Measurements from ENCODE around the gene PARL. TPM values are rescaled to one million over a fixed set of nuclear protein-coding genes. Genes with fewer than 3 reads are reported as not detected.

Gene PARL
- total RNA-seq, 1 experiment from 2014 or later, result 69.7 TPM

DNA sequence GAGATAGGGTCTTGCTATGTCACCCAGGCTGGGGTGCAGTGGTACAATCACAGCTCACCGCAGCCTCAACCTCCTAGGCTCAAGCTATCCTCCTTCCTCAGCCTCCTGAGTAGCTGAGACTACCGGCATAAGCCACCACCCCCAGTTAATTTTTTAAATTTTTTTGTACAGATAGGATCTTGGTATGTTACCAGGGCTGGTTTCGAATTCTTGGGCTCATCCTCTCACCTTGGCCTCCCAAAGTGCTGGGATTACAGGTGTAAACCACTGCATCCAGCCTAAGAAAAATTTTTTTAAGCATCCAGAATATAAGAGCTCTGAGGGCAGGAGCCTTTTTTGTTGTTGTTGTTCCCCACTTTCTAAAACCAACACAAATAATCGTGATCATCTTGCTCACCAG, 44.9 kb downstream of the PARL start (continued):
- no peak for TF ChIP-seq ZBTB33 (IDR thresholded peaks at IDR 0.05; ENCODE audit: extremely low read depth, insufficient replicate concordance, low read length)
- TF ChIP-seq EGR1 (IDR thresholded peaks at IDR 0.05; ENCODE audit: low read depth), result no peak
- TF ChIP-seq EZH2phosphoT487 (IDR thresholded peaks at IDR 0.05; ENCODE audit: borderline replicate concordance), result no peak

DNA sequence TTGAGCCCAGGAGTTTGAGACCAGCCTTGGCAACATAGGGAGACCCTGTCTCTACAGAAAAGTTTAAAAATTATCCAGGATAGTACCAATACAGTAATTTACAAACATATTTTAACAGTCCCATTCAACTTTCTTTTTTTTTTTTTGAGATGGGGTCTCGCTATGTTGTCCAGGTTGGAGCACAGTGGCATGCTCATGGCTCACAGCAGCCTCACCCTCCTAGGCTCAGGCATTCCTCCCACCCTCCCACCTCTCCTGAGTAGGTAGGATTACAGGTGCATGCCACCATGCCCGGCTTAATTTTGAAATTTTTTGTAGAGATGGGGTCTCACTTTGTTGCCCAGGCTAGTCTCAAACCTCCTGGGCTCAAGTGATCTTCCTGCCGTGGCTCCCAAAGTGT, 46.8 kb downstream of the PARL start:
- Histone ChIP-seq H3K4me1 (ENCODE audit: control insufficient read depth in 1 of 2, insufficient read depth in 2 of 2, low read length in 2 of 2) (no peaks in the 10 kb centered on the region), H3K27me3 (ENCODE audit: insufficient read depth, low read length) (no peaks in the 10 kb centered on the region), H3K9me3 (ENCODE audit: control insufficient read depth in 1 of 2, insufficient read depth in 1 of 2, low read depth in 1 of 2, low read length in 2 of 2) (no peaks in the 10 kb centered on the region), H3K36me3 (ENCODE audit: control insufficient read depth in 1 of 2, insufficient read depth in 2 of 2, low read length in 2 of 2) (peaks cover 30 to 31% of the 10 kb centered on the region in 2 experiments; a peak in 3 of 4 replicates), H3K27ac (ENCODE audit: low read depth, low read length) (no peak overlapping the region), H3K9me2 (ENCODE audit: insufficient read depth) (no peaks in the 10 kb centered on the region), H3K79me2 (ENCODE audit: insufficient read depth, low read length) (no peaks in the 10 kb centered on the region), H3K9ac (ENCODE audit: low read length) (no peak overlapping the region), H2AFZ (ENCODE audit: low read depth, low read length, poor library complexity, severe bottlenecking) (no peak overlapping the region), H3K4me2 (ENCODE audit: low read length) (no peak overlapping the region), H3K4me3 (replicated peaks in 1 of 2; ENCODE audit: low read depth in 1 of 2, low read length in 2 of 2) (no peak overlapping the region), H4K20me1 (ENCODE audit: insufficient read depth) (no peaks in the 10 kb centered on the region)
- POLR2A ChIA-PET, result no interaction called here
- BruUV-seq (replicated peaks), result no TSS peak
- ATAC-seq (no peak), DNase-seq (ENCODE audit: low read depth, low spot score) (no peak)
- RAD21 ChIA-PET (ENCODE audit: low non-redundant PET in 1 of 2, low total read pairs in 2 of 2, uncharacterized antibody in 2 of 2, unreplicated experiment in 2 of 2), result no interaction called here
- CTCF ChIA-PET, result no interaction called here
- intact Hi-C loops (cut with micrococcal nuclease), result no loop called here
- TF ChIP-seq, protein P1, sequence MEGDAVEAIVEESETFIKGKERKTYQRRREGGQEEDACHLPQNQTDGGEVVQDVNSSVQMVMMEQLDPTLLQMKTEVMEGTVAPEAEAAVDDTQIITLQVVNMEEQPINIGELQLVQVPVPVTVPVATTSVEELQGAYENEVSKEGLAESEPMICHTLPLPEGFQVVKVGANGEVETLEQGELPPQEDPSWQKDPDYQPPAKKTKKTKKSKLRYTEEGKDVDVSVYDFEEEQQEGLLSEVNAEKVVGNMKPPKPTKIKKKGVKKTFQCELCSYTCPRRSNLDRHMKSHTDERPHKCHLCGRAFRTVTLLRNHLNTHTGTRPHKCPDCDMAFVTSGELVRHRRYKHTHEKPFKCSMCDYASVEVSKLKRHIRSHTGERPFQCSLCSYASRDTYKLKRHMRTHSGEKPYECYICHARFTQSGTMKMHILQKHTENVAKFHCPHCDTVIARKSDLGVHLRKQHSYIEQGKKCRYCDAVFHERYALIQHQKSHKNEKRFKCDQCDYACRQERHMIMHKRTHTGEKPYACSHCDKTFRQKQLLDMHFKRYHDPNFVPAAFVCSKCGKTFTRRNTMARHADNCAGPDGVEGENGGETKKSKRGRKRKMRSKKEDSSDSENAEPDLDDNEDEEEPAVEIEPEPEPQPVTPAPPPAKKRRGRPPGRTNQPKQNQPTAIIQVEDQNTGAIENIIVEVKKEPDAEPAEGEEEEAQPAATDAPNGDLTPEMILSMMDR (IDR thresholded peaks at IDR 0.05 in 2 of 3, conservative IDR thresholded peaks at IDR 0.05 in 1 of 3; ENCODE audit: borderline replicate concordance in 1 of 3, insufficient read depth in 1 of 3, low read depth in 2 of 3, low read length in 2 of 3), result no peak
- TF ChIP-seq ZNF274 (IDR thresholded peaks at IDR 0.05; ENCODE audit: low read depth, low read length), result no peak
- no peak for TF ChIP-seq RAD21 (IDR thresholded peaks at IDR 0.05; ENCODE audit: low read depth)
- no peak for TF ChIP-seq POLR2AphosphoS5 (IDR thresholded peaks at IDR 0.05; ENCODE audit: low read depth, low read length)
- no peak for TF ChIP-seq YY1 (IDR thresholded peaks at IDR 0.05; ENCODE audit: extremely low read depth, insufficient replicate concordance, low read depth, low read length)
- TF ChIP-seq CBX3 (IDR thresholded peaks at IDR 0.05; ENCODE audit: low read depth), result no peak
- no peak for TF ChIP-seq TCF7L2 (IDR thresholded peaks at IDR 0.05; ENCODE audit: borderline replicate concordance, extremely low read depth, insufficient read depth, insufficient read length)
- no peak for TF ChIP-seq EZH2phosphoT487 (IDR thresholded peaks at IDR 0.05; ENCODE audit: borderline replicate concordance)
- TF ChIP-seq, protein P2, sequence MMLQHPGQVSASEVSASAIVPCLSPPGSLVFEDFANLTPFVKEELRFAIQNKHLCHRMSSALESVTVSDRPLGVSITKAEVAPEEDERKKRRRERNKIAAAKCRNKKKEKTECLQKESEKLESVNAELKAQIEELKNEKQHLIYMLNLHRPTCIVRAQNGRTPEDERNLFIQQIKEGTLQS (IDR thresholded peaks at IDR 0.05), result no peak
- TF ChIP-seq EGR1 (IDR thresholded peaks at IDR 0.05; ENCODE audit: low read depth), result no peak
- no peak for TF ChIP-seq SRF (IDR thresholded peaks at IDR 0.05; ENCODE audit: low read depth)
- TF ChIP-seq CEBPB (IDR thresholded peaks at IDR 0.05; ENCODE audit: low read depth), result no peak
- TF ChIP-seq FOSL1 (IDR thresholded peaks at IDR 0.05; ENCODE audit: low read depth), result no peak
- TF ChIP-seq REST (IDR thresholded peaks at IDR 0.05; ENCODE audit: low read depth), result no peak

All from HCT116 (cell line).